GM21360 (cell line): ENCODE data around the gene EME1.

Experiments
- ATAC-seq: cut with Tn5 transposase; IDR thresholded peaks from one replicate; pipeline ENCODE4 v1.9.1; 2021; ENCODE audit warnings: mild to moderate bottlenecking, moderate library complexity; ENCODE audit not compliant: unreplicated experiment

EME1 gene

GRCh38 chr17:50347117-50347893 is 25.7 kb upstream of the EME1 start:
- ATAC-seq, result no peak

GRCh38 chr17:50347894-50348291 is 25.1 kb upstream of the EME1 start:
- ATAC-seq, result no peak

GRCh38 chr17:50348522-50349242 is 24.3 kb upstream of the EME1 start:
- no peak for ATAC-seq

DNA sequence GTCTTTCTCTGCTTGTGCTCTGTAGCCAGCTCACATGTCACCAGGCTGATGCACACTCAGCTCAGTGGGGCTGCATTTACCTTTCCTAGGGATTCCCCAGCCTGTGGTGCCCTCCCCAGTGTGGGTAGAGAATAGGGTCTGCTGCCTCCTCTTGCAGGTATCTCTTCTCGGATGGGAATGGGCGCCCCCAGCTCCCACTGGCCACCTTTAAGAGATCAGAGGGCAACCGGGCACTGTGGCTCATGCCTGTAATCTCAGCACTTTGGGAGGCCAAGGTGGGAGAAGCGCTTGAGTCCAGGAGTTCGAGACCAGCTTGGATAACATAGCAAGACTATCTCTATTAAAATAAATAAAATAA is 23.8 kb upstream of the EME1 start:
- ATAC-seq, result no peak

- ATAC-seq, result no peak
Measured at GRCh38 chr17:50350733-50351132, 22.3 kb upstream of the EME1 start.

GRCh38 chr17:50352072-50352692 is 20.8 kb upstream of the EME1 start:
- ATAC-seq, result no peak

DNA sequence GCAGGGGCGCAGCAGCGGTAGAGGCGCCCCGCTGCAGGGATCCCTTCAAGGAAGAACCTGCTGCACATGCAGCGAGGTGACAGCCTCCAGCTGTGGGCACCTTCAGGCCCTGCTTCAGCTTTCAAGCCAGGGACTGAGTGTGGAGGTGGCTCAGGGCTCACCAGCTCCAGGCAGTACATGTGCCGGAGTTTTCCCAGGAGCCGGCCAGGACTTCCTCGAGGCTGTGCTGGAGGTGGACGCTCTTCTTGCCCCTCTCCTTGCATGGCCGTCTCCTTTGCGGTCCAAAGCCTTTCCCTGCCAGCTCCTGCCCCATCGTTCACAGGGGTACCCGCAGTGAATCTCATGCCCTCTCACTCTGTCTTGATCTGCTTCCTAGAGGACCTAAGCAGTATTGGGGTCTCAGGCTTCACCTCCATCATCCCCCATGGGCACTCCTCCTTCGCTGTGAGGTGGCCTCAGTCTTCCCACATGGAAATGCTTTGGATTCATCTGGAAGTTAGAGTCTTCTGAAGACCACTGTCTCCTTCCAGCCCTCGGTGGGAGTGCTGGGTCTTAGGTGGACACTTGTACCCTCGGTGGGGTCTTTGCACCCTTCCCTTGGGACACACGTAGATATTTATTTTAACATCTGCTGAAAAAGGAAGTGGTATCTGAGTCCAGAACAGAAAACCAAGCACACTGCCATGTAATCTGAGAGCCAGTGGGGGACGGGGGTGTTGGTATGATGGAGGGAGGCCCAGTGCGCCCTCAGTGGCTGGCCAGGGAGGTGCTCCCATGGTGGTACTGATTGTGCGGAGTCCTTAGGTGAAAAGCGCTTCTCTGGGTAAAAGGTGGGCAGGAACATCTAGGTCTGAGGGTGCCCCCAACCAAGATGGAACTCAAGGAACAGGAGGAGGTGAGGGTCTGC is 20.1 kb upstream of the EME1 start:
- no peak for ATAC-seq

DNA sequence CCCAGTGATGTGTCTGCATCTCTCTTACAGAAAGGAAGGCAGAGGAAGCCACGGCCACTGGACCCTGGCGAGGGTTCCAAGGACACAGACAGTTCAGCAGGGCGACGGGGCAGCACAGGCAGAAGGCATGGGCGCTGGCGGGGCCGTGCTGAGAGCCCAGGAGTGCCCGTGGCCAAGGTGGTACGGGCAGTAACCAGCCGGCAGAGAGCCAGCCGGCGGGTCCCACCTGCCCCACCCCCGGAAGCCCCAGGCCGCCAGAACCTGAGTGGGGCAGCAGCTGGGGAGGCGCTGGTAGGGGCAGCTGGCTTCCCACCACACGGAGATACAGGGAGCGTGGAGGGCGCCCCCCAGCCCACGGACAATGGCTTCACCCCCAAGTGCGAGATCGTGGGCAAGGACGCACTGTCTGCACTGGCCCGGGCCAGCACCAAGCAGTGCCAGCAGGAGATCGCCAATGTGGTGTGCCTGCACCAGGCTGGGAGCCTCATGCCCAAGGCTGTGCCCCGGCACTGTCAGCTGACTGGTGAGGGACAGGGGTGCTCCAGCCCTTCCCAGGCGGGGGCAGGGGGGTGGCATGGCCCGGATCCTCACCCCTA is 19.3 kb upstream of the EME1 start:
- ATAC-seq, result no peak

- no peak for ATAC-seq
Measured at GRCh38 chr17:50354198-50354597, 18.8 kb upstream of the EME1 start.

- ATAC-seq, result no peak
Measured at GRCh38 chr17:50354776-50355175, 18.3 kb upstream of the EME1 start.

DNA sequence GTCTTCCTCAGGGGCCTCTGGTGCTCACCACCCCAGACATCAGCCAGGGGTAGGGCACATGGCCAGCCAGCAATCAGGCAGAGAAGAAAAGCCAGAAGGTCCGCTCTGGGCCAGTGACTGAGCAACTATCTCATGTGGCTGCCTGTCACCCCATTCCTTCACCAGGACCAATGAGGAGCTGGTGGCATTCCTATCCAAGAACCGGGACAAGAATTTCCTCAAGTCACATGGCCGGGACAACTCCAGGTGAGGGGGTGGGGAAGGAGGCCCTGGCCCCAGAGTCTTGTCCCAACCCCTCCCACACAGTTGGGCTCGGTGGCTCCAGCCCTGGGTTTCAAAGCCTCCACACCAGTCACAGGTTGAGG is 17.7 kb upstream of the EME1 start:
- no peak for ATAC-seq

DNA sequence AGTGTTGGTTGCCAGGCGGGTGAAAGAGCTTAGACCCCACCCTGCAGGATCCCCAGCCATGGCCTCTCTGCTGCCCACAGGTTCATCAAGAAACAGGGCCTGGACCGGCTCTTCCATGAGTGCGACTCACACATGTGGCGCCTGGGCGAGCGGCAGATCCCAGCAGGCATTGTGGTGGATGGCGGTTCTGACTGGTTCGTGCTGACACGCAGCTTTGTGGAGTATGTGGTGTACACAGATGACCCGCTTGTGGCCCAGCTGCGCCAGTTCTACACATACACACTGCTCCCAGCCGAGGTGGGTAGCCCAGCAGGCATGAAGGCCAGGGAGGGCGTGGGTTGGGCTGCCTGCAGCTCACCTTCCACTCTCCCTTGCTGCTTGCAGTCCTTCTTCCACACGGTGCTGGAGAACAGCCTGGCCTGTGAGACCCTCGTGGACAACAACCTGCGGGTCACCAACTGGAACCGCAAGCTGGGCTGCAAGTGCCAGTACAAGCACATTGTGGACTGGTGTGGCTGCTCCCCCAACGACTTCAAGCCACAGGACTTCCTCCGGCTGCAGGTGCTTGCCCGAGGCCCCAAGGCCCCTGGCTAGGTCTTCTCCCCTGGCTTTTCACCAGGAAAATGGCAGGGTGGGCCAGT is 17.2 kb upstream of the EME1 start:
- no peak for ATAC-seq

- ATAC-seq, result no peak
Measured at GRCh38 chr17:50356418-50356817, 16.6 kb upstream of the EME1 start.

GRCh38 chr17:50356892-50357510 is 16.0 kb upstream of the EME1 start:
- no peak for ATAC-seq

DNA sequence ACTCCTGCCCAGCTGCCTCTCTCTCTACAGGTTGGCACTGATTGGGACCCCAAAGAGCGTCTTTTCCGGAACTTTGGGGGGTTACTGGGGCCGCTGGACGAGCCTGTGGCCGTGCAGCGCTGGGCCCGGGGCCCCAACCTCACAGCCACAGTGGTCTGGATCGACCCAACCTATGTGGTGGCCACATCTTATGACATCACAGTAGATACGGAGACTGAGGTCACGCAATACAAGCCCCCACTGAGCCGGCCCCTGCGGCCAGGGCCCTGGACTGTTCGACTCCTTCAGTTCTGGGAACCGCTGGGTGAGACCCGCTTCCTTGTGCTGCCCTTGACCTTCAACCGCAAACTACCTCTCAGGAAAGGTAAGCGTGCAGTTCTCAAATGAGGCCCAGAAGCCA is 14.9 kb upstream of the EME1 start:
- no peak for ATAC-seq

DNA sequence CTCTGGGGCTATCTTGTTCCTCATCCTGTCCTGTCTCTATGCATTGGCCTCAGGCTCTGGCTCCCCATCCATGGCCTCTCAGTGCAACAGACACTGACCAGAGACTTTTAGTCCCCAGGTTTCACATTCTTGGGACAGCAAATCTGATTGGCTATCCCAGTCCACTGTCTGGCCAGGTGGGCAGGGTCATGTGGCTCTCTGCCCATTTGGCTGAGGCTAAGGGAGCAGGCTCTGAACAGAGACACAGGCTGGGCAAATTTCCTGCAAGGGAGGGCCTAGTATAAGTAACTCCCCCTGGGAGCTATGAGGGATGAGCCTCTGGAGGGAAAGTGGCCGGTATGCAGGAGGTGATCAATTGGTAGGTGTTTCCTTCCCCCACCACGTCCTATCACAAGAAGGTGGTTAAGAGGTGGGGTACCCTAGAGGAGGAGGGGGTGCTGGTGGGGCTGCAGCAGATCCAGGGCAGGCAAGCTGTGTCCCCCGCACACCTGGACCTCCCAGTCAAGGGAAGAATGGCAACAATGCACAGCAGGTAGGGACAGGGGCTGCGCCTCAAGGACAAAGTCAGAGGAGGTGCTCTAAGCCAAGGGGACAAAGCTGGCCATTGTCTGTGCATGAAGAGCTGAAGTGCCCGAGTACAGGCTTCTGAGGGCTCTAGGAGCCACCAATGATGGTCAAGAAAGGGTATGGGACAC is 13.9 kb upstream of the EME1 start:
- ATAC-seq, result no peak

DNA sequence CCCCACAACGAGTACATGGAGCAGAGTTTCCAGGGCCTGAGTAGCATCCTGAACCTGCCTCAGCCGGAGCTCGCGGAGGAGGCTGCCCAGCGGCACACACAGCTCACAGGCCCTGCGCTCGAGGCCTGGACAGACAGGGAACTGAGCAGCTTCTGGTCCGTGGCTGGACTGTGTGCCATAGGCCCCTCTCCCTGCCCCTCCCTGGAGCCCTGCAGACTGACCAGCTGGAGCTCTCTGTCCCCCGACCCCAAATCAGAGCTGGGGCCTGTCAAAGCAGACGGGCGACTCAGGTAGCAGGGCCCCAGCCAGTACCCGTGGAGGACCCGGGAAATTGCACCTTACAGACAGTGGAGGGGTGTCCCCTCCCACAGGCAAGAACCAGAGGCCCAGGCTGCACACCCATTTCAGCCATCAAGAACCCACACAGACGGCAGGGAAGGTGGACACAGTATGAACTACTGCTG is 13.0 kb upstream of the EME1 start:
- no peak for ATAC-seq

DNA sequence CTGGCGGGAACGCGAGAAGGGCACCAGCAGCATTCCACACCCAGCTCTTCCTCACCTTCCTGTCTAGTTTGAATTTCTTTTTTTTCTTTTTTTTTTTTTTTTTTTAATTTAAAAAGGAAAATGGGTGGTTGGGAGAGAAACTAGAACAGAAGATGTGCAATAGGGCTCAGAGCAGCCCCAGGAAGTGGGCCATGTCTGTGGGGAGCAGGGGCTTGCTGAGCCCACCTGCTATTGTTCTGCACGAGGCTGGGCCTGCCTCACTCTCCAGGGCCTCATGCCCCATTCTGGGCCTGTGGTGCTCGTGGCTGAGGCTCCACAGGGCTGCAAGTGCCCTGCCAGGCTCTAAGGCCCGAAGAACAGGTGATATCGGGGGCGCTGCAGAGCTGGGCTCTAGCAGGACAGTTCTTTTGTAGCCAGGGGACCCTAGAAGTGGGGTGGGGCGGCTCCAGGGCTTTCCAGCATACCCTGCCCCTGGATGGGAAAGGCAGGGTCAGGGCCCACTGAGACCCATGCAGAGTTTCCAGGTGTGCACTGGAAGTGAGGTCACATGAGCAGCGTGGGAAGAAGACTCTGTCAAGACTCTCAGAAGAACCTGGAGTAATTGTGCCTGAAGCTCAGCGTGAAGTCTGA is 12.4 kb upstream of the EME1 start:
- no peak for ATAC-seq
